ENCODE data around the gene RAB3IP.

GRCh38 chr12:69694123-69694522 lies 44.5 kb upstream of the RAB3IP start:
- no peak for TF ChIP-seq CTCF (IDR thresholded peaks at IDR 0.05)
- TF ChIP-seq POLR2A (IDR thresholded peaks at IDR 0.05) = no peak

All from heart left ventricle (tissue), 13 donors.